H1 (cell line): ENCODE results near the gene MACROD2. TPM values are rescaled to one million over a fixed set of nuclear protein-coding genes. Genes with fewer than 3 reads are reported as not detected.

Experiments
- CTCF ChIA-PET: fragments of 300-600 bp; sonication (Branson Sonifier 250); formaldehyde crosslinking; loops from one replicate; lab custom pipeline; 2021; ENCODE audit not compliant: partially characterized antibody; lab: Charles Lee
- POLR2A ChIA-PET: fragments of 300-600 bp; sonication (Branson Sonifier 250); formaldehyde crosslinking; loops from one replicate; lab custom pipeline; 2021; ENCODE audit warnings: inconsistent platforms; ENCODE audit not compliant: partially characterized antibody; lab: Charles Lee
- DNase-seq, 2 experiments: peaks; one replicate each; pipeline versions ENCODE4 v3.0.0 to v3.0.0-alpha.2; 2010 to 2022; ENCODE audit warnings: low spot score in 2 of 2, low read depth in 1 of 2, mixed read lengths in 1 of 2
- FAIRE-seq: peaks from 2 replicates; lab custom pipeline; 2011; peaks lifted over from hg19 to GRCh38; lab: Jason Lieb, UNC
- H2AFZ ChIP-seq: 2 replicates; pipeline ENCODE4 v1.8.1; 2012; ENCODE audit warnings: low read length, inconsistent platforms
- H2AK5ac ChIP-seq: 2 replicates; pipeline ENCODE4 v1.6.1; 2013; ENCODE audit warnings: low read depth, low read length
- H2BK120ac ChIP-seq: replicated peaks from 2 replicates; pipeline ENCODE3; 2013; ENCODE audit warnings: low read depth, low read length, inconsistent platforms
- H2BK12ac ChIP-seq: 2 replicates; pipeline ENCODE4 v1.6.1; 2013; ENCODE audit warnings: low read depth, low read length
- H2BK15ac ChIP-seq: 2 replicates; pipeline ENCODE4 v1.6.1; 2013; ENCODE audit warnings: low read length
- H2BK20ac ChIP-seq: 2 replicates; pipeline ENCODE4 v1.6.1; 2013; ENCODE audit warnings: low read length
- H2BK5ac ChIP-seq: 2 replicates; pipeline ENCODE4 v1.6.1; 2013; ENCODE audit warnings: low read depth, low read length
- H3K14ac ChIP-seq: 2 replicates; pipeline ENCODE4 v1.6.1; 2013; ENCODE audit warnings: inconsistent platforms; ENCODE audit not compliant: insufficient read length
- H3K18ac ChIP-seq: 2 replicates; pipeline ENCODE4 v1.6.1; 2013; ENCODE audit warnings: low read length; ENCODE audit errors: extremely low read depth
- H3K23ac ChIP-seq: 2 replicates; pipeline ENCODE4 v1.6.1; 2013; ENCODE audit warnings: inconsistent platforms; ENCODE audit not compliant: insufficient read length
- H3K23me2 ChIP-seq: 2 replicates; pipeline ENCODE4 v1.6.1; 2013; ENCODE audit warnings: low read depth, low read length
- H3K27ac ChIP-seq: 2 replicates; pipeline ENCODE4 v1.6.1; 2011; ENCODE audit warnings: low read depth, low read length, inconsistent platforms
- H3K27me3 ChIP-seq, 4 experiments: replicated peaks in 1 of 4; 1 replicate in 1 of 4; 2 replicates in 3 of 4; pipeline versions ENCODE4 v1.6.1 to v1.8.1; 2011 to 2013; ENCODE audit warnings: low read length in 3 of 4, mild to moderate bottlenecking in 3 of 4, inconsistent platforms in 2 of 4, mixed read lengths in 2 of 4, moderate library complexity in 1 of 4; ENCODE audit not compliant: control insufficient read depth in 3 of 4, insufficient read depth in 3 of 4; ENCODE audit errors: extremely low read depth in 1 of 4
- H3K36me3 ChIP-seq, 4 experiments: 2 replicates each; pipeline versions ENCODE4 v1.6.1 to v1.8.1; 2011 to 2013; ENCODE audit warnings: mild to moderate bottlenecking in 4 of 4, low read length in 3 of 4, moderate library complexity in 2 of 4, control low read depth in 1 of 4, inconsistent platforms in 1 of 4; ENCODE audit not compliant: insufficient read depth in 4 of 4, control insufficient read depth in 2 of 4
- H3K4ac ChIP-seq: replicated peaks from 2 replicates; pipeline ENCODE3; 2013; ENCODE audit warnings: low read length, low read depth, mixed read lengths, inconsistent platforms; ENCODE audit not compliant: insufficient read length
- H3K4me1 ChIP-seq, 4 experiments: replicated peaks in 1 of 4; 1 replicate in 1 of 4; 2 replicates in 3 of 4; pipeline versions ENCODE4 v1.6.1 to v1.8.1; 2011 to 2013; ENCODE audit warnings: low read length in 3 of 4, inconsistent platforms in 2 of 4, mixed read lengths in 1 of 4; ENCODE audit not compliant: insufficient read depth in 4 of 4, control insufficient read depth in 3 of 4
- H3K4me2 ChIP-seq, 2 experiments: 2 replicates each; pipeline versions ENCODE4 v1.6.1 to v1.8.1; 2011 to 2013; ENCODE audit warnings: low read depth in 2 of 2, low read length in 2 of 2, control low read depth in 1 of 2, inconsistent platforms in 1 of 2, mild to moderate bottlenecking in 1 of 2; ENCODE audit not compliant: insufficient read depth in 1 of 2
- H3K4me3 ChIP-seq, 4 experiments: fragments of 200-600, 300-600 bp in 1 of 4; sonication (generic), shearing (Covaris generic), sonication (Bioruptor Twin) in 1 of 4; 2 replicates each; pipeline versions ENCODE4 v1.5.1 to v1.8.1; 2011 to 2016; ENCODE audit warnings: low read length in 4 of 4, low read depth in 3 of 4, control low read depth in 2 of 4, inconsistent platforms in 2 of 4, mild to moderate bottlenecking in 2 of 4, mixed read lengths in 1 of 4, moderate library complexity in 1 of 4; ENCODE audit not compliant: insufficient read depth in 2 of 4; ENCODE audit errors: extremely low read depth in 1 of 4
- H3K56ac ChIP-seq: replicated peaks from 2 replicates; pipeline ENCODE3; 2013; ENCODE audit warnings: low read depth, mild to moderate bottlenecking, mixed read lengths, low read length, inconsistent platforms; ENCODE audit not compliant: insufficient read length
- H3K79me1 ChIP-seq: 2 replicates; pipeline ENCODE4 v1.6.1; 2013; ENCODE audit warnings: low read depth, low read length, control low read depth
- H3K79me2 ChIP-seq, 2 experiments: 2 replicates each; pipeline versions ENCODE4 v1.6.1 to v1.8.1; 2012 to 2013; ENCODE audit warnings: low read length in 2 of 2, mild to moderate bottlenecking in 2 of 2, inconsistent platforms in 1 of 2; ENCODE audit not compliant: insufficient read depth in 2 of 2, control insufficient read depth in 1 of 2
- H3K9ac ChIP-seq, 4 experiments: replicated peaks in 1 of 4; 1 replicate in 1 of 4; 2 replicates in 3 of 4; pipeline versions ENCODE4 v1.6.1 to v1.8.1; 2011 to 2013; ENCODE audit warnings: low read depth in 3 of 4, low read length in 3 of 4, control low read depth in 2 of 4, mild to moderate bottlenecking in 2 of 4, moderate library complexity in 2 of 4, inconsistent platforms in 1 of 4; ENCODE audit errors: extremely low read depth in 1 of 4
- H3K9me3 ChIP-seq, 2 experiments: 2 replicates each; pipeline versions ENCODE4 v1.6.1 to v1.8.1; 2012 to 2013; ENCODE audit warnings: mild to moderate bottlenecking in 2 of 2, moderate library complexity in 2 of 2, control low read depth in 1 of 2, inconsistent platforms in 1 of 2, low read depth in 1 of 2, low read length in 1 of 2, mixed read lengths in 1 of 2; ENCODE audit not compliant: insufficient read depth in 2 of 2
- H4K20me1 ChIP-seq, 2 experiments: replicated peaks in 1 of 2; 2 replicates each; pipeline versions ENCODE3 to v1.8.1; 2011 to 2013; ENCODE audit warnings: inconsistent platforms in 2 of 2, low read length in 2 of 2, mild to moderate bottlenecking in 1 of 2; ENCODE audit not compliant: insufficient read depth in 2 of 2, control insufficient read depth in 1 of 2
- H4K5ac ChIP-seq: 2 replicates; pipeline ENCODE4 v1.6.1; 2013; ENCODE audit warnings: low read length, low read depth, mixed read lengths, inconsistent platforms; ENCODE audit not compliant: insufficient read length
- H4K8ac ChIP-seq: 2 replicates; pipeline ENCODE4 v1.8.0; 2013; ENCODE audit warnings: mild to moderate bottlenecking, moderate library complexity, low read length, inconsistent platforms; ENCODE audit not compliant: insufficient read depth; ENCODE audit errors: extremely low read depth
- H4K91ac ChIP-seq: replicated peaks from 2 replicates; pipeline ENCODE3; 2013; ENCODE audit warnings: low read length, mixed read lengths, inconsistent platforms; ENCODE audit not compliant: insufficient read length
- CBX5 ChIP-seq: fragments of 300-800, 300-1000 bp; sonication (generic); IDR thresholded peaks from 2 replicates; pipeline ENCODE4 v1.7.1; 2016; ENCODE audit warnings: antibody characterized with exemption, low read length, low read depth
- HDAC2 ChIP-seq, 2 experiments: fragments of 300-600 bp in 1 of 2; sonication (generic) in 1 of 2; IDR thresholded peaks; 2 replicates each; pipeline ENCODE4 v1.6.1; 2011 to 2012; ENCODE audit warnings: low read depth in 2 of 2, low read length in 2 of 2, mild to moderate bottlenecking in 2 of 2, moderate library complexity in 2 of 2, borderline replicate concordance in 1 of 2, inconsistent platforms in 1 of 2
- JUND ChIP-seq: IDR thresholded peaks from 2 replicates; pipeline ENCODE4 v1.6.1; 2011; ENCODE audit warnings: mild to moderate bottlenecking, improper control_type of control experiment, low read length
- KDM1A ChIP-seq: fragments of 200-600, 300-600 bp; sonication (generic); IDR thresholded peaks from 2 replicates; pipeline ENCODE4 v1.7.1; 2016; ENCODE audit warnings: mild to moderate bottlenecking, low read length, borderline replicate concordance
- NANOG ChIP-seq: IDR thresholded peaks from 2 replicates; pipeline ENCODE4 v1.6.1; 2011; ENCODE audit warnings: low read length, low read depth, mild to moderate bottlenecking, inconsistent platforms; ENCODE audit not compliant: insufficient read depth, poor library complexity, severe bottlenecking
- SIN3A ChIP-seq, 2 experiments: IDR thresholded peaks in 1 of 2; conservative IDR thresholded peaks in 1 of 2; 2 replicates each; pipeline ENCODE4 v1.6.1; 2011 to 2012; ENCODE audit warnings: low read length in 2 of 2, improper control_type of control experiment in 1 of 2, low read depth in 1 of 2, mild to moderate bottlenecking in 1 of 2
- SP2 ChIP-seq: IDR thresholded peaks from 2 replicates; pipeline ENCODE4 v1.6.1; 2012; ENCODE audit warnings: mild to moderate bottlenecking, low read length, inconsistent platforms
- SUZ12 ChIP-seq: fragments of 200-600 bp; sonication (generic); IDR thresholded peaks from 2 replicates; pipeline ENCODE4 v1.6.1; 2012; ENCODE audit warnings: mild to moderate bottlenecking, inconsistent platforms, low read length, moderate library complexity, mixed read lengths
- WGBS, 2 experiments: shearing (Covaris generic) in 1 of 2; methylation state at CpG; one replicate each; pipeline versions ENCODE4 v1.1.6 to v1.1.7; 2013 to 2015; ENCODE audit warnings: low lambda C conversion rate in 2 of 2, mixed read lengths in 2 of 2, inconsistent platforms in 1 of 2, low coverage in 1 of 2, missing lambda C conversion rate in 1 of 2; ENCODE audit not compliant: insufficient replicate concordance in 2 of 2, insufficient coverage in 1 of 2, insufficient read length in 1 of 2; ENCODE audit errors: extremely low coverage in 1 of 2, missing lambda C conversion rate in 1 of 2; 5-methylcytosine and 5-hydroxymethylcytosine counted together
- polyA plus RNA-seq, 7 experiments: library from polyadenylated mRNA; depleted of rRNA in 3 of 7; stranded (reverse) in 5 of 7; unstranded in 2 of 7; fragments of >200 nt in 5 of 7; fragments of 200-250 nt in 2 of 7; gene quantifications; 1 replicate in 5 of 7; 2 replicates in 1 of 7; 4 replicates in 1 of 7; pipeline versions ENCODE4 v1.2.1 to v1.2.3, GENCODE V29; 2011 to 2013; ENCODE audit warnings: missing spikeins in 2 of 7, mixed read lengths in 2 of 7
- total RNA-seq: library from RNA; stranded (reverse); fragmentation: NEBNext Ultra II Directional; extraction: Animal tissue kit (Norgen Biotek cat#: 25700); gene quantifications from 2 replicates; pipeline ENCODE4 v1.2.1, GENCODE V29; 2021

Gene MACROD2
- total and polyA plus RNA-seq, 2 of the 8 experiments (the other 6 are each of a cell fraction or from before 2014, with no cell fraction given), result 0.70 to 3.9 TPM

- Histone ChIP-seq H3K36me3 (no peaks in the 10 kb centered on the region), H4K20me1 (no peaks in the 10 kb centered on the region), H3K56ac (no peak overlapping the region), H3K27ac (no peak overlapping the region), H2AK5ac (no peak overlapping the region), H2BK12ac (no peak overlapping the region), H3K4me3 (no peak overlapping the region), H4K5ac (no peak overlapping the region), H4K8ac (no peak overlapping the region), H2BK120ac (no peak overlapping the region), H2BK15ac (no peak overlapping the region), H3K4ac (no peak overlapping the region), H3K4me1 (no peaks in the 10 kb centered on the region)
- 88% methylated on average over 1 of the region's 1 CpG; no CpG with 5 or more reads in 1 of the 2 experiments for whole genome bisulfite sequencing, 2 experiments
- no peak for FAIRE-seq
- TF ChIP-seq NANOG (no peak), SIN3A (conservative IDR thresholded peaks at IDR 0.05 in 1 of 2, IDR thresholded peaks at IDR 0.05 in 1 of 2; ENCODE audit: low read depth in 1 of 2, low read length in 2 of 2) (no peak), KDM1A (no peak), SP2 (no peak), CBX5 (no peak), JUND (no peak), SUZ12 (no peak), HDAC2 (IDR thresholded peaks at IDR 0.05; ENCODE audit: borderline replicate concordance in 1 of 2, low read depth in 2 of 2, low read length in 2 of 2) (no peak)
- TF ChIP-seq, all 59 proteins: peak for 0
- Histone ChIP-seq H3K9me3 (no peaks in the 10 kb centered on the region), H3K23me2 (no peaks in the 10 kb centered on the region), H2AFZ (no peak overlapping the region), H3K79me1 (no peaks in the 10 kb centered on the region), H3K4me2 (no peak overlapping the region), H3K27me3 (no peaks in the 10 kb centered on the region), H2BK5ac (no peak overlapping the region), H2BK20ac (no peak overlapping the region), H3K18ac (no peak overlapping the region), H3K23ac (no peak overlapping the region), H3K79me2 (no peaks in the 10 kb centered on the region), H4K91ac (no peak overlapping the region), H3K9ac (no peak overlapping the region), H3K14ac (no peak overlapping the region)
- DNase-seq, result no peak
- CTCF ChIA-PET, result interaction anchor here (2.2 kb wide), 1 partner anchor 33 kb away, joined by 5 read pairs; the partner anchor contains the start of gene FLRT3
- POLR2A ChIA-PET, result no interaction called here
Observed at GRCh38 chr20:14304472-14304871, 309.2 kb downstream of the MACROD2 start.
